Hepatocyte (in vitro differentiated cells): Measurements from ENCODE around the gene RHOT2. TPM values are rescaled to one million over a fixed set of nuclear protein-coding genes. Genes with fewer than 3 reads are reported as not detected.

Experiments used
- DNase-seq: peaks from one replicate; pipeline ENCODE4 v3.0.0-alpha.2; 2016; ENCODE audit warnings: low spot score
- H2AFZ ChIP-seq: fragments of 200-600 bp; sonication (generic); 2 replicates; pipeline ENCODE4 v1.6.0; 2016; ENCODE audit warnings: antibody characterized with exemption, mild to moderate bottlenecking
- H3K27ac ChIP-seq: fragments of 200-600 bp; sonication (generic); 2 replicates; pipeline ENCODE4 v1.5.1; 2016; ENCODE audit warnings: mild to moderate bottlenecking
- H3K27me3 ChIP-seq: fragments of 200-600 bp; sonication (generic); 2 replicates; pipeline ENCODE4 v1.6.1; 2016
- H3K36me3 ChIP-seq: fragments of 200-600 bp; sonication (generic); replicated peaks from 2 replicates; pipeline ENCODE4 v1.5.1; 2016; ENCODE audit warnings: low read depth; ENCODE audit not compliant: insufficient read depth
- H3K4me1 ChIP-seq: fragments of 200-600 bp; sonication (generic); 2 replicates; pipeline ENCODE4 v1.5.1; 2016; ENCODE audit warnings: mild to moderate bottlenecking, moderate library complexity; ENCODE audit not compliant: insufficient read depth
- H3K4me2 ChIP-seq: fragments of 200-600 bp; sonication (generic); 2 replicates; pipeline ENCODE4 v1.6.0; 2016
- H3K4me3 ChIP-seq: fragments of 200-600 bp; sonication (generic); 2 replicates; pipeline ENCODE4 v1.5.1; 2016; ENCODE audit warnings: mild to moderate bottlenecking
- H3K79me2 ChIP-seq: fragments of 200-600 bp; sonication (generic); 2 replicates; pipeline ENCODE4 v1.6.0; 2017; ENCODE audit warnings: mild to moderate bottlenecking
- H3K9me2 ChIP-seq: fragments of 200-600 bp; sonication (generic); replicated peaks from 2 replicates; pipeline ENCODE4 v1.6.0; 2017; ENCODE audit warnings: mild to moderate bottlenecking; ENCODE audit not compliant: insufficient read depth
- H3K9me3 ChIP-seq: fragments of 200-600 bp; sonication (generic); 2 replicates; pipeline ENCODE4 v1.5.1; 2016; ENCODE audit warnings: low read depth, mild to moderate bottlenecking
- H4K20me1 ChIP-seq: fragments of 200-600 bp; sonication (generic); 2 replicates; pipeline ENCODE4 v1.6.0; 2016; ENCODE audit warnings: mild to moderate bottlenecking; ENCODE audit not compliant: insufficient read depth, poor library complexity, severe bottlenecking
- CTCF ChIP-seq: fragments of 200-600 bp; sonication (generic); IDR thresholded peaks from 2 replicates; pipeline ENCODE4 v1.5.1; 2016; ENCODE audit warnings: antibody characterized with exemption, mild to moderate bottlenecking; ENCODE audit not compliant: poor library complexity
- EZH2 ChIP-seq: fragments of 200-600 bp; sonication (generic); IDR thresholded peaks from 2 replicates; pipeline ENCODE4 v1.6.1; 2016; ENCODE audit warnings: antibody characterized with exemption, mild to moderate bottlenecking, borderline replicate concordance
- EZH2phosphoT487 ChIP-seq: fragments of 200-600 bp; sonication (generic); IDR thresholded peaks from one replicate; pipeline ENCODE4 v1.6.1; 2018; ENCODE audit warnings: antibody characterized with exemption, mild to moderate bottlenecking, low read depth, moderate library complexity; ENCODE audit not compliant: unreplicated experiment, severe bottlenecking
- WGBS: methylation state at CpG from one replicate; pipeline ENCODE4 v1.1.6; 2016; ENCODE audit warnings: low lambda C conversion rate; ENCODE audit errors: missing lambda C conversion rate; 5-methylcytosine and 5-hydroxymethylcytosine counted together
- polyA plus RNA-seq: library from polyadenylated mRNA; unstranded; fragments of >200 nt; fragmentation: Nextera tagmentation; extraction: Ambion mirVana; gene quantifications from 2 replicates; pipeline ENCODE4 v1.2.1, GENCODE V29; 2016
- total RNA-seq: library from RNA; depleted of rRNA; stranded (reverse); fragments of >200 nt; gene quantifications from 2 replicates; pipeline ENCODE4 v1.2.3, GENCODE V29; 2014

The RHOT2 gene
- total and polyA plus RNA-seq, 2 experiments from 2014 or later: 63.2 to 158 TPM

GRCh38 chr16:704047-704446, 36.1 kb downstream of the RHOT2 start:
- H3K9me2 ChIP-seq: no peaks in the 10 kb centered on the region
- peaks cover 87% of the 10 kb centered on the region for H3K27me3 ChIP-seq
- H3K4me1 ChIP-seq: no peaks in the 10 kb centered on the region
- no peak overlapping the region for H3K4me2 ChIP-seq
- no peak for DNase-seq
- no peaks in the 10 kb centered on the region for H4K20me1 ChIP-seq
- no peaks in the 10 kb centered on the region for H3K79me2 ChIP-seq
- H3K27ac ChIP-seq: no peak overlapping the region
- 77% methylated on average over 7 of the region's 7 CpGs for WGBS
- H2AFZ ChIP-seq: no peak overlapping the region
- no peak for TF ChIP-seq CTCF
- no peak for TF ChIP-seq EZH2phosphoT487
- TF ChIP-seq EZH2: no peak
- no peak overlapping the region for H3K4me3 ChIP-seq
- no peaks in the 10 kb centered on the region for H3K9me3 ChIP-seq
- no peaks in the 10 kb centered on the region for H3K36me3 ChIP-seq

- Histone ChIP-seq H3K4me1 (no peaks in the 10 kb centered on the region), H3K27ac (no peak overlapping the region), H3K4me3 (no peak overlapping the region), H3K9me2 (no peaks in the 10 kb centered on the region), H3K36me3 (no peaks in the 10 kb centered on the region), H4K20me1 (no peaks in the 10 kb centered on the region), H3K79me2 (no peaks in the 10 kb centered on the region), H3K4me2 (no peak overlapping the region), H3K9me3 (no peaks in the 10 kb centered on the region), H2AFZ (no peak overlapping the region), H3K27me3 (peaks cover 87% of the 10 kb centered on the region)
- TF ChIP-seq EZH2 (no peak), CTCF (no peak), EZH2phosphoT487 (no peak)
- 32% methylated on average over 27 of the region's 50 CpGs for WGBS
- DNase-seq: no peak
Observed at GRCh38 chr16:704552-705380, 36.8 kb downstream of the RHOT2 start.

- H3K79me2 ChIP-seq: no peaks in the 10 kb centered on the region
- no peaks in the 10 kb centered on the region for H3K9me3 ChIP-seq
- H4K20me1 ChIP-seq: no peaks in the 10 kb centered on the region
- WGBS: 0% methylated on average over 10 of the region's 115 CpGs
- H3K4me3 ChIP-seq: no peak within 1 kb of the TSS
- H3K27me3 ChIP-seq: peaks cover 85% of the 10 kb centered on the region
- no peak for TF ChIP-seq EZH2
- no peak for TF ChIP-seq CTCF
- no peak for TF ChIP-seq EZH2phosphoT487
- no peaks in the 10 kb centered on the region for H3K4me1 ChIP-seq
- H3K27ac ChIP-seq: no peak within 1 kb of the TSS
- no peak within 1 kb of the TSS for H2AFZ ChIP-seq
- peak within 1 kb of the TSS; percentile 54 for H3K4me2 ChIP-seq
- H3K9me2 ChIP-seq: no peaks in the 10 kb centered on the region
- DNase-seq: no peak
- no peaks in the 10 kb centered on the region for H3K36me3 ChIP-seq
Observed at GRCh38 chr16:705431-706188, 37.7 kb downstream of the RHOT2 start, which contains the start of gene FBXL16. Gene FBXL16, minus strand, starts transcription at chr16:705801. Its CDS starts 8,396 bp downstream, at chr16:697405.
